K562 (cell line): ENCODE measurements around the gene NR3C2. TPM values are rescaled to one million over a fixed set of nuclear protein-coding genes. Genes with fewer than 3 reads are reported as not detected.

Source experiments
- ZNF584 ChIP-seq: fragments of 200-800 bp; sonication (Bioruptor generic); IDR thresholded peaks from 2 replicates; pipeline ENCODE4 v1.6.1; 2016; ENCODE audit warnings: low read depth, mild to moderate bottlenecking, missing genetic modification characterization, missing compliant biosample characterization
- polyA plus RNA-seq, 8 experiments: library from polyadenylated mRNA; depleted of rRNA in 4 of 8; stranded (reverse) in 5 of 8; unstranded in 3 of 8; fragments of >200 nt; fragmentation: Nextera tagmentation in 2 of 8; fragmentation: Illumina TruSeq in 1 of 8; extraction: Ambion mirVana in 2 of 8; extraction: Trizol in 1 of 8; gene quantifications; 2 replicates each; pipeline versions ENCODE4 v1.2.1 to v1.2.3, GENCODE V29; 2011 to 2014; ENCODE audit warnings: inconsistent platforms in 1 of 8, missing spikeins in 1 of 8
- total RNA-seq, 7 experiments: library from RNA; depleted of rRNA in 6 of 7; stranded (reverse); fragments of >200 nt in 6 of 7; fragmentation: Illumina TruSeq in 2 of 7; extraction: Trizol in 2 of 7; gene quantifications; 2 replicates each; pipeline versions ENCODE4 v1.2.1 to v1.2.3, GENCODE V29; 2011 to 2021; ENCODE audit warnings: low replicate concordance in 1 of 7
- TF ChIP-seq, protein P1 (sequence below), 2 experiments: fragments of 450-650 bp; IDR thresholded peaks; 2 replicates each; pipeline ENCODE4 v1.6.1; 2016; ENCODE audit warnings: mild to moderate bottlenecking in 2 of 2, borderline replicate concordance in 1 of 2, low read depth in 1 of 2, moderate library complexity in 1 of 2

Gene NR3C2
- total and polyA plus RNA-seq, 9 of the 15 experiments (the other 6 are each of a cell fraction or from before 2014, with no cell fraction given), result 0.01 to 0.28 (median 0.16) TPM; not detected in 2

DNA sequence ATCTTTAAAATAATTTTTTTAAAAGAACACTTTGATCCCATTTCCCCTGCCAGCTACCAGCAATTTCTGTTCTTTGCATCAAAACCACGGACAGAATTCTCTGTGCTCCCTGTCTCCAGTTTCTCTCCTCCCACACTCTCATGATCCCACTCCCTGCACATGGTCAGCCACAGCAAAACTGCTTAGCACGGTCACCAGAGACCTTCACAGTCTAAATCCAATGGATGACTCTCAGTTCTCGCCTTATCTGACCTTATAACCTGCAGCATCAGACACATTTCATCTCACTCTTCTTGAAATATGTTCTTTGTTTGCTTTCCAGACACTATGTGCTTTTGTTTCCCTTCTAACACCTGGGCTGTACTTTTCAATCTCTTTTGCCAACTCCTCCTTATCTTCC is 131.5 kb downstream of the NR3C2 start (continued):
- TF ChIP-seq, protein P1, sequence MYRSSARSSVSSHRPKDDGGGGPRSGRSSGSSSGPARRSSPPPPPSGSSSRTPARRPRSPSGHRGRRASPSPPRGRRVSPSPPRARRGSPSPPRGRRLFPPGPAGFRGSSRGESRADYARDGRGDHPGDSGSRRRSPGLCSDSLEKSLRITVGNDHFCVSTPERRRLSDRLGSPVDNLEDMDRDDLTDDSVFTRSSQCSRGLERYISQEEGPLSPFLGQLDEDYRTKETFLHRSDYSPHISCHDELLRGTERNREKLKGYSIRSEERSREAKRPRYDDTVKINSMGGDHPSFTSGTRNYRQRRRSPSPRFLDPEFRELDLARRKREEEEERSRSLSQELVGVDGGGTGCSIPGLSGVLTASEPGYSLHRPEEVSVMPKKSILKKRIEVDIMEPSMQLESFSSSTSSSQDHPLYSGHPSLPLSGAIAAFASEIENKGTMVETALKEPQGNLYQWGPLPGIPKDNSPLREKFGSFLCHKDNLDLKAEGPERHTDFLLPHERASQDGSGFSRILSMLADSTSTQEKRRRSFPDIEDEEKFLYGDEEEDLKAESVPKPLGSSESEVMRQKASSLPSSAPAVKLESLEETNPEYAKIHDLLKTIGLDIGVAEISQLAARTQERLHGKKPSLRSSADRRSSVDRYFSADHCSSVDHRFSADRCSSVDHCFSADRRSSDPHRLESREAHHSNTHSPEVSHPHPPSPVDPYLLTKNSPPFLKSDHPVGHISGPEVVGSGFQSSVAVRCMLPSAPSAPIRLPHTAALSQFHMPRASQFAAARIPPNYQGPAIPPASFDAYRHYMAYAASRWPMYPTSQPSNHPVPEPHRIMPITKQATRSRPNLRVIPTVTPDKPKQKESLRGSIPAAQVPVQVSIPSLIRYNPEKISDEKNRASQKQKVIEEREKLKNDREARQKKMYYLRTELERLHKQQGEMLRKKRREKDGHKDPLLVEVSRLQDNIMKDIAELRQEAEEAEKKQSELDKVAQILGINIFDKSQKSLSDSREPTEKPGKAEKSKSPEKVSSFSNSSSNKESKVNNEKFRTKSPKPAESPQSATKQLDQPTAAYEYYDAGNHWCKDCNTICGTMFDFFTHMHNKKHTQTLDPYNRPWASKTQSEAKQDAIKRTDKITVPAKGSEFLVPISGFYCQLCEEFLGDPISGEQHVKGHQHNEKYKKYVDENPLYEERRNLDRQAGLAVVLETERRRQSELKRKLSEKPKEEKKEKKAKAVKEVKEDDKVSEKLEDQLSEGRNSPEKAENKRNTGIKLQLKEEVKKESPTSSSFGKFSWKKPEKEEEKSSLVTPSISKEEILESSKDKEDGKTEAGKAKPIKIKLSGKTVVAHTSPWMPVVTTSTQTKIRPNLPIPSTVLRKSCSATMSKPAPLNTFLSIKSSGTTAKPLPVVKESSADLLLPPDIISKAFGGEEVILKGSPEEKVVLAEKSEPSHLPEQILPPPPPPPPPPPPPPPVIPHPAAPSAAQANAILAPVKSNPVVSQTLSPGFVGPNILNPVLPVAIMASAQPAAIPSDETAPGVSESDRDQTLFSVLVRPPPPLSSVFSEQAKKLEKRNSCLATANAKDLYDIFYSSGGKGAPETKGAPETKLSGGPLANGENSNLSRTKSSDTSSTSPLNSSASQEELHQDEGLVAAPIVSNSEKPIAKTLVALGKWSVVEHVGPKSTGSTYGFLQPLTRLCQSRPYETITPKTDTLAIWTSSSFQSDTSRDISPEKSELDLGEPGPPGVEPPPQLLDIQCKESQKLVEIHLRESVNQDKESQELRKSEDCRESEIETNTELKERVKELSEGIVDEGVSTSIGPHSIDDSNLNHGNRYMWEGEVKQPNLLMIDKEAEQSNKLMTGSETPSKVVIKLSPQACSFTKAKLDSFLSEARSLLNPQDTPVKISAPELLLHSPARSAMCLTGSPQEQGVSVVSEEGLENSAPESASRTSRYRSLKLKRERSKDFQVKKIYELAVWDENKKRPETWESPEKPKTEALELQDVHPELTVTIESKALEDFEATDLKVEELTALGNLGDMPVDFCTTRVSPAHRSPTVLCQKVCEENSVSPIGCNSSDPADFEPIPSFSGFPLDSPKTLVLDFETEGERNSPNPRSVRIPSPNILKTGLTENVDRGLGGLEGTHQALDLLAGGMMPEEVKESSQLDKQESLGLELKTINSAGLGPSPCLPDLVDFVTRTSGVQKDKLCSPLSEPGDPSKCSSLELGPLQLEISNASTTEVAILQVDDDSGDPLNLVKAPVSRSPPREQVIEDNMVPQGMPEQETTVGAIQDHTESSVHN (IDR thresholded peaks at IDR 0.05; ENCODE audit: borderline replicate concordance in 1 of 2, low read depth in 1 of 2), result no peak
- TF ChIP-seq ZNF584 (CRISPR knock-in tag), result no peak
